Loucy (cell line): Measurements from ENCODE around the gene NPAT.
A peak's percentile ranks its signal among the peaks of the same experiment; 100 is the strongest.

Source experiments
- H2AFZ ChIP-seq: fragments of 200-600 bp; sonication (generic); 2 replicates; pipeline ENCODE4 v1.6.0; 2016; ENCODE audit warnings: antibody characterized with exemption, mild to moderate bottlenecking, low read length, moderate library complexity
- H3F3A ChIP-seq: fragments of 200-600 bp; 2 replicates; pipeline ENCODE4 v1.6.0; 2016; ENCODE audit warnings: antibody characterized with exemption, low read depth, mild to moderate bottlenecking
- H3K27me3 ChIP-seq: fragments of 200-600 bp; sonication (generic); 2 replicates; pipeline ENCODE4 v1.6.1; 2014; ENCODE audit warnings: low read length, mild to moderate bottlenecking; ENCODE audit not compliant: insufficient read depth, poor library complexity, severe bottlenecking
- H3K36me3 ChIP-seq: fragments of 200-600 bp; sonication (generic); 2 replicates; pipeline ENCODE4 v1.6.1; 2016; ENCODE audit warnings: low read length; ENCODE audit not compliant: insufficient read depth
- H3K4me1 ChIP-seq: fragments of 200-600 bp; sonication (generic); 2 replicates; pipeline ENCODE4 v1.5.1; 2014; ENCODE audit warnings: low read length, mild to moderate bottlenecking; ENCODE audit not compliant: insufficient read depth, poor library complexity, severe bottlenecking
- H3K4me2 ChIP-seq: fragments of 200-600 bp; sonication (generic); 2 replicates; pipeline ENCODE4 v1.6.0; 2014; ENCODE audit warnings: antibody characterized with exemption, low read length, low read depth, mild to moderate bottlenecking; ENCODE audit not compliant: poor library complexity, severe bottlenecking
- H3K4me3 ChIP-seq: fragments of 200-600 bp; sonication (generic); 2 replicates; pipeline ENCODE4 v1.5.1; 2014; ENCODE audit warnings: low read length, mild to moderate bottlenecking, mixed read lengths; ENCODE audit not compliant: poor library complexity, severe bottlenecking
- H3K79me2 ChIP-seq: fragments of 200-600 bp; sonication (generic); 2 replicates; pipeline ENCODE4 v1.6.1; 2014; ENCODE audit warnings: low read length; ENCODE audit not compliant: insufficient read depth
- H3K9ac ChIP-seq: fragments of 200-600 bp; sonication (generic); 2 replicates; pipeline ENCODE4 v1.6.0; 2014; ENCODE audit warnings: mild to moderate bottlenecking, low read depth, low read length, moderate library complexity; ENCODE audit not compliant: poor library complexity, severe bottlenecking
- H3K9me2 ChIP-seq: fragments of 200-600 bp; sonication (generic); replicated peaks from 2 replicates; pipeline ENCODE4 v1.6.1; 2016; ENCODE audit warnings: low read depth, low read length, mixed read lengths
- H3K9me3 ChIP-seq: fragments of 200-600 bp; sonication (generic); 2 replicates; pipeline ENCODE4 v1.6.1; 2014; ENCODE audit warnings: mild to moderate bottlenecking, antibody characterized with exemption, low read length, low read depth; ENCODE audit not compliant: insufficient read depth
- H4K20me1 ChIP-seq: fragments of 200-600 bp; sonication (generic); 2 replicates; pipeline ENCODE4 v1.6.0; 2014; ENCODE audit warnings: antibody characterized with exemption, low read length, mild to moderate bottlenecking; ENCODE audit not compliant: insufficient read depth, poor library complexity, severe bottlenecking
- EZH2phosphoT487 ChIP-seq: fragments of 200-600 bp; IDR thresholded peaks from 2 replicates; pipeline ENCODE4 v1.6.1; 2018; ENCODE audit warnings: antibody characterized with exemption, mild to moderate bottlenecking, moderate library complexity, borderline replicate concordance
- TF ChIP-seq, protein P1 (sequence below): fragments of 200-600 bp; sonication (generic); conservative IDR thresholded peaks from 2 replicates; pipeline ENCODE4 v1.5.1; 2014; ENCODE audit warnings: mild to moderate bottlenecking, antibody characterized with exemption, low read length

Gene NPAT

DNA sequence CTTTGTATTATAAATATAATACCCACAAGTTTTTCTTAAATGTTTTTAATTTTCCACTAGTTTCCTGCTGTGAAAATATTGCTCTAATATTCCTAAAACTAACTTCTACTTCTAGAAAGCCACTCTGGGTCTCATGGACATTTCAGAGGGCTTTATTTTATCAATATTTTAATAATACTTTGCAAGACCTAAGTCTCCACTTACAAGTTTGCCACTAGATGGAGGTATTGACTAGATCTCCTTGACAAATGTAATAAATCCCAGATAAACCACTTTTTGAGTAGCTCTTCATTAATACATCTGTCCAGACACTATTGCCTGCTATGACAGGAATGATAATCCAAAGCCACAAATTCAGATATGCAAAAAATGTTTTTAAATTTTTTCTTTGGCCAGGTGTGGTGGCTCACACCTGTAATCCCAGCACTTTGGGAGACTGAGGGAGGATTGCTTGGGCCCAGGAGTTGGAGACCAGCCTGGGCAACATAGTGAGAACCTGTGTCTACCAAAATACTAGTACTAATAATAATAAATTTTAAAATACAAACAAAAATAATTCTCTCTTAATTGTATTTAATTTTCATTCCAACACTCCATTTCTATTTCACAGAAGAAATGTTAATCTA, 104.6 kb downstream of the NPAT start:
- H3K36me3 ChIP-seq, result no peaks in the 10 kb centered on the region
- H4K20me1 ChIP-seq, result no peaks in the 10 kb centered on the region
- TF ChIP-seq, protein P1, sequence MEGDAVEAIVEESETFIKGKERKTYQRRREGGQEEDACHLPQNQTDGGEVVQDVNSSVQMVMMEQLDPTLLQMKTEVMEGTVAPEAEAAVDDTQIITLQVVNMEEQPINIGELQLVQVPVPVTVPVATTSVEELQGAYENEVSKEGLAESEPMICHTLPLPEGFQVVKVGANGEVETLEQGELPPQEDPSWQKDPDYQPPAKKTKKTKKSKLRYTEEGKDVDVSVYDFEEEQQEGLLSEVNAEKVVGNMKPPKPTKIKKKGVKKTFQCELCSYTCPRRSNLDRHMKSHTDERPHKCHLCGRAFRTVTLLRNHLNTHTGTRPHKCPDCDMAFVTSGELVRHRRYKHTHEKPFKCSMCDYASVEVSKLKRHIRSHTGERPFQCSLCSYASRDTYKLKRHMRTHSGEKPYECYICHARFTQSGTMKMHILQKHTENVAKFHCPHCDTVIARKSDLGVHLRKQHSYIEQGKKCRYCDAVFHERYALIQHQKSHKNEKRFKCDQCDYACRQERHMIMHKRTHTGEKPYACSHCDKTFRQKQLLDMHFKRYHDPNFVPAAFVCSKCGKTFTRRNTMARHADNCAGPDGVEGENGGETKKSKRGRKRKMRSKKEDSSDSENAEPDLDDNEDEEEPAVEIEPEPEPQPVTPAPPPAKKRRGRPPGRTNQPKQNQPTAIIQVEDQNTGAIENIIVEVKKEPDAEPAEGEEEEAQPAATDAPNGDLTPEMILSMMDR, result peak; percentile 64
- no peak for TF ChIP-seq EZH2phosphoT487
- no peak overlapping the region for H3K9ac ChIP-seq
- H3K79me2 ChIP-seq, result peaks cover 12% of the 10 kb centered on the region
- no peaks in the 10 kb centered on the region for H3K27me3 ChIP-seq
- no peak overlapping the region for H2AFZ ChIP-seq
- H3K4me1 ChIP-seq, result peaks cover 7% of the 10 kb centered on the region
- no peaks in the 10 kb centered on the region for H3K9me2 ChIP-seq
- H3K4me2 ChIP-seq, result no peak overlapping the region
- H3K9me3 ChIP-seq, result no peaks in the 10 kb centered on the region
- no peak overlapping the region for H3K4me3 ChIP-seq
- H3F3A ChIP-seq, result no peaks in the 10 kb centered on the region

DNA sequence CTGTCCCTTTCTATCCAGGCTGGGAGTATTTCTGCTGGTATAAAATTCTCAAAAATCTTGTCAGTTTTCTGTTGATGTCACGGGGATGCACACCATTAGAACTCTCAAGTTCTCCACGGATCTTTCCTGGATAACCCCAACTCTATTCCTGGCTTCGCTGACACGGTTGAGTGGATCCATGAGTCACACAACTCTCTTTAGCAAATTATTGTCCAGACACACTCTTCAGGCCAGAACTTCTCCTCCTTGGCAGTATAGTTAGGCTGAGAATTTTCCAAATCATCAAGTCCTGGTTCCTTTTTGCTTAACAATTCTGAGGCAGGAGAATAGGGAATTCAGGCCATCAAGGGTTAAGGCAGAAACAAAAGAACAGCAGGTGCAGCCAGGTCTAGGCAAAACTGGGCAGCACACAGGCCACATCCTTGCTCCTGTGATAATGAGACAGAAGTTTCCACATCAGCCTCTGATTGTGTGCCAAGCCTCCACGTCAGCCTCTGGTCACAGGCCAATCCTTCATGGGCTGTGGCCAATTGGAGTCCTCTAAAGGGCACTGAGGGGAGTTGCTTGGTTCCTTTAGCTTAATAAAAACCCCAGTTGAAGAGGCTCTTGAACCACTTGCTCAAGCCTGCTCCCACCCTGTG, 106.8 kb downstream of the NPAT start:
- Histone ChIP-seq H3K27me3 (no peaks in the 10 kb centered on the region), H3F3A (no peaks in the 10 kb centered on the region), H3K4me3 (no peak overlapping the region), H3K9me3 (no peaks in the 10 kb centered on the region), H3K9ac (no peak overlapping the region), H3K9me2 (no peaks in the 10 kb centered on the region), H2AFZ (no peak overlapping the region), H3K36me3 (no peaks in the 10 kb centered on the region), H4K20me1 (no peaks in the 10 kb centered on the region), H3K4me1 (no peaks in the 10 kb centered on the region), H3K79me2 (no peaks in the 10 kb centered on the region), H3K4me2 (no peak overlapping the region)
- no peak for TF ChIP-seq EZH2phosphoT487
- TF ChIP-seq, protein P1, result no peak

DNA sequence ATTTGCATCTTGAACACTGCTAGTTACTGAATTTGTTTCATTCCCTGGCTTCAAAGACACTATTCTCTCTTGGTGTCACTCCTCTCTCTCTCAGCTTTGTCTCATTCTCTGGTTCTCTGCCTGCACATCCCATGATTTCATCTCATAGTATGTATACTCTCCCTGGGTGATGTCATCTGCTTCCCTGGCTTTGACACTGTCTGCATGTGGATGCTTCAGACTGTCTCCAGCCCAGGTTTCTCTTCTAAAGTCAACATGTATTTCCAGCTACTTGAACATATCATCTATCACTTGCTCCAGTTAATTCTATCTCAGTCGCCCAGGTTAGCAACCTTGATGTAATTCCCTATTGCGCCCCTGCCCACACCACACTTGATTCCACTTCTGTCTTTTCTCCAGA, 110.4 kb downstream of the NPAT start:
- Histone ChIP-seq H3K36me3 (no peaks in the 10 kb centered on the region; the same call in 1 of the 2 replicates), H4K20me1 (no peaks in the 10 kb centered on the region), H3K79me2 (no peaks in the 10 kb centered on the region), H3F3A (no peaks in the 10 kb centered on the region), H3K27me3 (no peaks in the 10 kb centered on the region), H3K9me3 (no peaks in the 10 kb centered on the region), H3K9ac (no peak overlapping the region), H2AFZ (no peak overlapping the region), H3K9me2 (no peaks in the 10 kb centered on the region), H3K4me2 (no peak overlapping the region), H3K4me3 (no peak overlapping the region), H3K4me1 (no peaks in the 10 kb centered on the region)
- TF ChIP-seq EZH2phosphoT487, result no peak
- TF ChIP-seq, protein P1, result no peak
